H1 (cell line): ENCODE data around the gene PARD3. TPM values are rescaled to one million over a fixed set of nuclear protein-coding genes. Genes with fewer than 3 reads are reported as not detected.

Experiments used
- ATF3 ChIP-seq: IDR thresholded peaks from 2 replicates; pipeline ENCODE4 v1.6.1; 2011; ENCODE audit warnings: low read depth, mild to moderate bottlenecking, low read length; ENCODE audit not compliant: insufficient read depth
- BACH1 ChIP-seq: IDR thresholded peaks from 2 replicates; pipeline ENCODE4 v1.6.1; 2012; ENCODE audit warnings: low read length, improper control_type of control experiment
- CHD7 ChIP-seq: fragments of 300-600 bp; sonication (generic); IDR thresholded peaks from 2 replicates; pipeline ENCODE4 v1.7.1; 2012; ENCODE audit warnings: low read length, moderate library complexity, mild to moderate bottlenecking, inconsistent platforms; ENCODE audit not compliant: insufficient replicate concordance
- FOSL1 ChIP-seq: IDR thresholded peaks from 2 replicates; pipeline ENCODE4 v1.6.1; 2011; ENCODE audit warnings: mild to moderate bottlenecking, low read depth, low read length, moderate library complexity; ENCODE audit not compliant: insufficient read depth
- HDAC2 ChIP-seq, 2 experiments: fragments of 300-600 bp in 1 of 2; sonication (generic) in 1 of 2; IDR thresholded peaks; 2 replicates each; pipeline ENCODE4 v1.6.1; 2011 to 2012; ENCODE audit warnings: low read depth in 2 of 2, low read length in 2 of 2, mild to moderate bottlenecking in 2 of 2, moderate library complexity in 2 of 2, borderline replicate concordance in 1 of 2, inconsistent platforms in 1 of 2
- MAX ChIP-seq: IDR thresholded peaks from 2 replicates; pipeline ENCODE4 v1.6.1; 2012; ENCODE audit warnings: inconsistent platforms
- PHF8 ChIP-seq: fragments of 200-600 bp; sonication (generic); conservative IDR thresholded peaks from 2 replicates; pipeline ENCODE4 v1.7.1; 2012; ENCODE audit warnings: low read depth, mild to moderate bottlenecking, inconsistent platforms, low read length, moderate library complexity
- polyA plus RNA-seq, 7 experiments: library from polyadenylated mRNA; depleted of rRNA in 3 of 7; stranded (reverse) in 5 of 7; unstranded in 2 of 7; fragments of >200 nt in 5 of 7; fragments of 200-250 nt in 2 of 7; gene quantifications; 1 replicate in 5 of 7; 2 replicates in 1 of 7; 4 replicates in 1 of 7; pipeline versions ENCODE4 v1.2.1 to v1.2.3, GENCODE V29; 2011 to 2013; ENCODE audit warnings: missing spikeins in 2 of 7, mixed read lengths in 2 of 7
- total RNA-seq: library from RNA; stranded (reverse); fragmentation: NEBNext Ultra II Directional; extraction: Animal tissue kit (Norgen Biotek cat#: 25700); gene quantifications from 2 replicates; pipeline ENCODE4 v1.2.1, GENCODE V29; 2021

Gene PARD3
- total and polyA plus RNA-seq, 2 of the 8 experiments (the other 6 are each of a cell fraction or from before 2014, with no cell fraction given), result 19.7 to 49.1 TPM

- TF ChIP-seq CHD7 (no peak), FOSL1 (no peak), PHF8 (no peak), ATF3 (no peak), HDAC2 (IDR thresholded peaks at IDR 0.05; ENCODE audit: borderline replicate concordance in 1 of 2, low read depth in 2 of 2, low read length in 2 of 2) (no peak), MAX (no peak), BACH1 (no peak)
Measured at GRCh38 chr10:34570887-34571286, 244.2 kb downstream of the PARD3 start (continued).
